HepG2 (cell line): ENCODE measurements around the gene HLA-DRB5. TPM values are rescaled to one million over a fixed set of nuclear protein-coding genes. Genes with fewer than 3 reads are reported as not detected.

Experiments
- ATAC-seq: fragments of 200-7000 bp; cut with Tn5 transposase; 3 replicates; pipeline ENCODE4 v1.9.1; 2020; ENCODE audit warnings: mild to moderate bottlenecking, moderate library complexity
- BruUV-seq: library from RNA; stranded (reverse); fragments of 400-500 nt; replicated peaks from 2 replicates; lab custom pipeline; 2021; lab: Mats Ljungman, UMichigan
- CTCF ChIA-PET: fragments of 300-600 bp; formaldehyde crosslinking; extraction: SDS; loops from one replicate; lab custom pipeline; 2021; ENCODE audit warnings: low total read pairs, inconsistent platforms, low intra/inter-chr PET ratio; lab: Yijun Ruan, JAX
- POLR2A ChIA-PET: fragments of 350-600 bp; sonication (Branson Sonifier 250); formaldehyde crosslinking; loops from one replicate; lab custom pipeline; 2020; ENCODE audit warnings: antibody characterized with exemption, inconsistent platforms; lab: Yijun Ruan, JAX
- DNase-seq: peaks from one replicate; pipeline ENCODE4 v3.0.0-alpha.2; 2015; ENCODE audit warnings: low spot score
- FAIRE-seq: peaks from 3 replicates; lab custom pipeline; 2011; peaks lifted over from hg19 to GRCh38; lab: Jason Lieb, UNC
- H2AFZ ChIP-seq: one replicate; pipeline ENCODE4 v1.6.1; 2011; ENCODE audit warnings: low read length, inconsistent platforms
- H3K27ac ChIP-seq: fragments of 300-600 bp; 3 replicates; pipeline ENCODE4 v1.8.0; 2011; ENCODE audit warnings: mixed run types, mild to moderate bottlenecking, mixed read lengths, low read length, inconsistent platforms; ENCODE audit not compliant: insufficient read depth; ENCODE audit errors: extremely low read length
- H3K27me3 ChIP-seq, 2 experiments: fragments of 200-600 bp in 1 of 2; 2 replicates in 1 of 2; 3 replicates in 1 of 2; pipeline versions ENCODE4 v1.6.0 to v1.8.0; 2011; ENCODE audit warnings: low read length in 2 of 2, mild to moderate bottlenecking in 2 of 2, moderate library complexity in 2 of 2, inconsistent platforms in 1 of 2; ENCODE audit not compliant: insufficient read depth in 2 of 2, control insufficient read depth in 1 of 2
- H3K36me3 ChIP-seq, 2 experiments: fragments of 200-600 bp in 1 of 2; replicated peaks in 1 of 2; 2 replicates in 1 of 2; 3 replicates in 1 of 2; pipeline versions ENCODE4 v1.5.1 to v1.8.0; 2011; ENCODE audit warnings: low read length in 2 of 2, inconsistent platforms in 1 of 2; ENCODE audit not compliant: insufficient read depth in 2 of 2, control insufficient read depth in 1 of 2
- H3K4me1 ChIP-seq: 2 replicates; pipeline ENCODE4 v1.5.1; 2012; ENCODE audit warnings: low read length, inconsistent platforms; ENCODE audit not compliant: insufficient read depth
- H3K4me2 ChIP-seq: 2 replicates; pipeline ENCODE4 v1.6.0; 2011; ENCODE audit warnings: low read depth, low read length, inconsistent platforms
- H3K4me3 ChIP-seq, 3 experiments: fragments of 200-600 bp in 1 of 3; sonication (generic), shearing (Covaris generic) in 1 of 3; replicated peaks in 1 of 3; 2 replicates each; pipeline ENCODE4 v1.5.1; 2011 to 2016; ENCODE audit warnings: low read length in 3 of 3, inconsistent platforms in 2 of 3, low read depth in 2 of 3, mild to moderate bottlenecking in 2 of 3, control low read depth in 1 of 3, mixed read lengths in 1 of 3; ENCODE audit not compliant: insufficient read depth in 1 of 3
- H3K79me2 ChIP-seq: one replicate; pipeline ENCODE4 v1.6.1; 2011; ENCODE audit warnings: low read length, inconsistent platforms; ENCODE audit not compliant: insufficient read depth
- H3K9ac ChIP-seq: 2 replicates; pipeline ENCODE4 v1.6.0; 2011; ENCODE audit warnings: mild to moderate bottlenecking, low read depth, low read length, inconsistent platforms; ENCODE audit not compliant: insufficient read depth
- H3K9me3 ChIP-seq: 2 replicates; pipeline ENCODE4 v1.5.1; 2012; ENCODE audit warnings: mild to moderate bottlenecking, low read length
- H4K20me1 ChIP-seq: 2 replicates; pipeline ENCODE4 v1.6.0; 2011; ENCODE audit warnings: inconsistent platforms, mild to moderate bottlenecking, low read length, moderate library complexity; ENCODE audit not compliant: insufficient read depth
- MBD4 ChIP-seq: IDR thresholded peaks from 2 replicates; pipeline ENCODE4 v1.6.1; 2012; ENCODE audit warnings: low read length, inconsistent platforms, borderline replicate concordance
- MTF2 ChIP-seq: sonication (generic); formaldehyde crosslinking; IDR thresholded peaks from 2 replicates; pipeline ENCODE4 v1.5.0; 2020; ENCODE audit warnings: missing genetic modification reagents, borderline replicate concordance
- MYC ChIP-seq: sonication (generic); formaldehyde crosslinking; IDR thresholded peaks from 2 replicates; pipeline ENCODE4 v1.9.0; 2021; ENCODE audit warnings: missing genetic modification reagents, borderline replicate concordance
- PREB ChIP-seq: sonication (generic); formaldehyde crosslinking; IDR thresholded peaks from 2 replicates; pipeline ENCODE4 v1.4.0; 2020; ENCODE audit warnings: missing genetic modification reagents
- SNRNP70 ChIP-seq: fragments of 200-400 bp; formaldehyde crosslinking; IDR thresholded peaks from 2 replicates; pipeline ENCODE4 v1.6.1; 2017; ENCODE audit warnings: mild to moderate bottlenecking, low read depth, low read length, moderate library complexity
- TARDBP ChIP-seq: sonication (generic); formaldehyde crosslinking; IDR thresholded peaks from 2 replicates; pipeline ENCODE4 v1.8.0; 2022; ENCODE audit warnings: mild to moderate bottlenecking, missing genetic modification reagents
- ZBTB44 ChIP-seq: sonication (generic); formaldehyde crosslinking; IDR thresholded peaks from 2 replicates; pipeline ENCODE4 v1.4.0; 2020; ENCODE audit warnings: missing genetic modification reagents
- ZNF225 ChIP-seq: sonication (generic); formaldehyde crosslinking; IDR thresholded peaks from 2 replicates; pipeline ENCODE4 v1.4.0; 2020; ENCODE audit warnings: mild to moderate bottlenecking, missing genetic modification reagents
- ZNF619 ChIP-seq: sonication (generic); formaldehyde crosslinking; IDR thresholded peaks from 2 replicates; pipeline ENCODE4 v1.4.0; 2020; ENCODE audit warnings: mild to moderate bottlenecking, missing genetic modification reagents
- ZNF670 ChIP-seq: sonication (generic); formaldehyde crosslinking; IDR thresholded peaks from 2 replicates; pipeline ENCODE4 v1.8.0; 2022; ENCODE audit warnings: mild to moderate bottlenecking, missing genetic modification reagents, borderline replicate concordance
- WGBS: methylation state at CpG from one replicate; pipeline ENCODE4 v1.1.6; 2017; ENCODE audit warnings: low lambda C conversion rate; 5-methylcytosine and 5-hydroxymethylcytosine counted together
- in situ Hi-C: cut with HindIII; loops from 2 replicates; pipeline ENCODE4 v1.10.0; 2017; ENCODE audit warnings: low pct_unique_long_range_greater_than_20kb; ENCODE audit not compliant: extremely low pct_ligation_motif_present
- intact Hi-C: fragments of 100-400 bp; cut with micrococcal nuclease; formaldehyde crosslinking; loops from one replicate; pipeline ENCODE4 v1.10.0; 2022; ENCODE audit not compliant: unreplicated experiment
- polyA plus RNA-seq, 8 experiments: library from polyadenylated mRNA; depleted of rRNA in 3 of 8; stranded (reverse) in 7 of 8; unstranded in 1 of 8; fragments of >200 nt; fragmentation: Illumina TruSeq in 4 of 8; extraction: Trizol in 4 of 8; gene quantifications; 2 replicates each; pipeline versions ENCODE4 v1.2.1 to v1.2.3, GENCODE V29; 2011 to 2016; ENCODE audit warnings: low read depth in 4 of 8, missing spikeins in 1 of 8, mixed read lengths in 1 of 8; ENCODE audit not compliant: insufficient read depth in 1 of 8
- total RNA-seq, 5 experiments: library from RNA; depleted of rRNA; stranded (reverse); fragments of >200 nt; fragmentation: Illumina TruSeq; extraction: Trizol; gene quantifications; 2 replicates each; pipeline ENCODE4 v1.2.3, GENCODE V29; 2016; ENCODE audit warnings: low read depth in 1 of 5
- TF ChIP-seq, protein P1 (sequence below): sonication (generic); formaldehyde crosslinking; IDR thresholded peaks from 2 replicates; pipeline ENCODE4 v1.8.0; 2022; ENCODE audit warnings: missing genetic modification reagents, mild to moderate bottlenecking, moderate library complexity, borderline replicate concordance
- TF ChIP-seq, protein P2 (sequence below): sonication (generic); formaldehyde crosslinking; IDR thresholded peaks from one replicate; pipeline ENCODE4 v1.5.1; 2020; ENCODE audit warnings: mild to moderate bottlenecking, missing genetic modification reagents; ENCODE audit errors: not compliant biosample characterization

Gene HLA-DRB5
- total and polyA plus RNA-seq, 2 of the 13 experiments (the other 11 are each of a cell fraction or from before 2014, with no cell fraction given): not detected

- Histone ChIP-seq H2AFZ (no peak overlapping the region), H4K20me1 (no peaks in the 10 kb centered on the region), H3K9ac (no peak overlapping the region), H3K36me3 (no peaks in the 10 kb centered on the region), H3K4me1 (no peaks in the 10 kb centered on the region), H3K9me3 (no peaks in the 10 kb centered on the region), H3K4me2 (no peak overlapping the region), H3K27ac (no peak overlapping the region), H3K4me3 (no peak overlapping the region), H3K27me3 (no peaks in the 10 kb centered on the region), H3K79me2 (no peaks in the 10 kb centered on the region)
- WGBS: 4% methylated on average over 1 of the region's 1 CpG
- no peak for DNase-seq
- no peak for FAIRE-seq
- BruUV-seq: no TSS peak
- in situ Hi-C loops (no loop called here), intact Hi-C loops (no loop called here)
- ATAC-seq: no peak
- CTCF ChIA-PET: no interaction called here
- POLR2A ChIA-PET: no interaction called here
- TF ChIP-seq SNRNP70 (no peak), TARDBP (CRISPR knock-in tag) (no peak), ZNF225 (CRISPR knock-in tag) (no peak), ZNF619 (no peak), MTF2 (CRISPR knock-in tag) (no peak), MYC (CRISPR knock-in tag) (no peak), PREB (CRISPR knock-in tag) (no peak), MBD4 (no peak), ZBTB44 (no peak), ZNF670 (CRISPR knock-in tag) (no peak)
- TF ChIP-seq, protein P1, sequence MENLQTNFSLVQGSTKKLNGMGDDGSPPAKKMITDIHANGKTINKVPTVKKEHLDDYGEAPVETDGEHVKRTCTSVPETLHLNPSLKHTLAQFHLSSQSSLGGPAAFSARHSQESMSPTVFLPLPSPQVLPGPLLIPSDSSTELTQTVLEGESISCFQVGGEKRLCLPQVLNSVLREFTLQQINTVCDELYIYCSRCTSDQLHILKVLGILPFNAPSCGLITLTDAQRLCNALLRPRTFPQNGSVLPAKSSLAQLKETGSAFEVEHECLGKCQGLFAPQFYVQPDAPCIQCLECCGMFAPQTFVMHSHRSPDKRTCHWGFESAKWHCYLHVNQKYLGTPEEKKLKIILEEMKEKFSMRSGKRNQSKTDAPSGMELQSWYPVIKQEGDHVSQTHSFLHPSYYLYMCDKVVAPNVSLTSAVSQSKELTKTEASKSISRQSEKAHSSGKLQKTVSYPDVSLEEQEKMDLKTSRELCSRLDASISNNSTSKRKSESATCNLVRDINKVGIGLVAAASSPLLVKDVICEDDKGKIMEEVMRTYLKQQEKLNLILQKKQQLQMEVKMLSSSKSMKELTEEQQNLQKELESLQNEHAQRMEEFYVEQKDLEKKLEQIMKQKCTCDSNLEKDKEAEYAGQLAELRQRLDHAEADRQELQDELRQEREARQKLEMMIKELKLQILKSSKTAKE (CRISPR knock-in tag): no peak
- TF ChIP-seq, protein P2, sequence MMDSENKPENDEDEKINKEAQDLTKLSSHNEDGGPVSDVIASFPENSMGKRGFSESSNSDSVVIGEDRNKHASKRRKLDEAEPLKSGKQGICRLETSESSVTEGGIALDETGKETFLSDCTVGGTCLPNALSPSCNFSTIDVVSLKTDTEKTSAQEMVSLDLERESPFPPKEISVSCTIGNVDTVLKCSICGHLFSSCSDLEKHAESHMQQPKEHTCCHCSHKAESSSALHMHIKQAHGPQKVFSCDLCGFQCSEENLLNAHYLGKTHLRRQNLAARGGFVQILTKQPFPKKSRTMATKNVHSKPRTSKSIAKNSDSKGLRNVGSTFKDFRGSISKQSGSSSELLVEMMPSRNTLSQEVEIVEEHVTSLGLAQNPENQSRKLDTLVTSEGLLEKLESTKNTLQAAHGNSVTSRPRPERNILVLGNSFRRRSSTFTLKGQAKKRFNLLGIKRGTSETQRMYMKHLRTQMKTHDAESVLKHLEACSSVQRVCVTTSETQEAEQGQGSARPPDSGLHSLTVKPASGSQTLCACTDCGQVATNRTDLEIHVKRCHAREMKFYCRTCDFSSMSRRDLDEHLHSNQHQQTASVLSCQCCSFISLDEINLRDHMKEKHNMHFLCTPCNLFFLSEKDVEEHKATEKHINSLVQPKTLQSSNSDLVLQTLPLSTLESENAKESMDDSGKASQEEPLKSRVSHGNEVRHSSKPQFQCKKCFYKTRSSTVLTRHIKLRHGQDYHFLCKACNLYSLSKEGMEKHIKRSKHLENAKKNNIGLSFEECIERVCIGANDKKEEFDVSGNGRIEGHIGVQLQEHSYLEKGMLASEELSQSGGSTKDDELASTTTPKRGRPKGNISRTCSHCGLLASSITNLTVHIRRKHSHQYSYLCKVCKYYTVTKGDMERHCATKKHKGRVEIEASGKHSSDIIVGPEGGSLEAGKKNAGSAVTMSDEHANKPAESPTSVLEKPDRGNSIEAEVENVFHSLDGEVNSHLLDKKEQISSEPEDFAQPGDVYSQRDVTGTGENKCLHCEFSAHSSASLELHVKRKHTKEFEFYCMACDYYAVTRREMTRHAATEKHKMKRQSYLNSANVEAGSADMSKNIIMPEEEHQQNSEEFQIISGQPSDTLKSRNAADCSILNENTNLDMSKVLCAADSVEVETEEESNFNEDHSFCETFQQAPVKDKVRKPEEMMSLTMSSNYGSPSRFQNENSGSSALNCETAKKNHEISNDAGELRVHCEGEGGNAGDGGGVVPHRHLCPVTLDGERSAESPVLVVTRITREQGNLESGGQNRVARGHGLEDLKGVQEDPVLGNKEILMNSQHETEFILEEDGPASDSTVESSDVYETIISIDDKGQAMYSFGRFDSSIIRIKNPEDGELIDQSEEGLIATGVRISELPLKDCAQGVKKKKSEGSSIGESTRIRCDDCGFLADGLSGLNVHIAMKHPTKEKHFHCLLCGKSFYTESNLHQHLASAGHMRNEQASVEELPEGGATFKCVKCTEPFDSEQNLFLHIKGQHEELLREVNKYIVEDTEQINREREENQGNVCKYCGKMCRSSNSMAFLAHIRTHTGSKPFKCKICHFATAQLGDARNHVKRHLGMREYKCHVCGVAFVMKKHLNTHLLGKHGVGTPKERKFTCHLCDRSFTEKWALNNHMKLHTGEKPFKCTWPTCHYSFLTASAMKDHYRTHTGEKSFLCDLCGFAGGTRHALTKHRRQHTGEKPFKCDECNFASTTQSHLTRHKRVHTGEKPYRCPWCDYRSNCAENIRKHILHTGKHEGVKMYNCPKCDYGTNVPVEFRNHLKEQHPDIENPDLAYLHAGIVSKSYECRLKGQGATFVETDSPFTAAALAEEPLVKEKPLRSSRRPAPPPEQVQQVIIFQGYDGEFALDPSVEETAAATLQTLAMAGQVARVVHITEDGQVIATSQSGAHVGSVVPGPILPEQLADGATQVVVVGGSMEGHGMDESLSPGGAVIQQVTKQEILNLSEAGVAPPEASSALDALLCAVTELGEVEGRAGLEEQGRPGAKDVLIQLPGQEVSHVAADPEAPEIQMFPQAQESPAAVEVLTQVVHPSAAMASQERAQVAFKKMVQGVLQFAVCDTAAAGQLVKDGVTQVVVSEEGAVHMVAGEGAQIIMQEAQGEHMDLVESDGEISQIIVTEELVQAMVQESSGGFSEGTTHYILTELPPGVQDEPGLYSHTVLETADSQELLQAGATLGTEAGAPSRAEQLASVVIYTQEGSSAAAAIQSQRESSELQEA (CRISPR knock-in tag): no peak
Observed at GRCh38 chr6:32491700-32492099, 38.4 kb downstream of the HLA-DRB5 start.
